ENCODE measurements around the gene RTN4R.

Gene RTN4R

DNA sequence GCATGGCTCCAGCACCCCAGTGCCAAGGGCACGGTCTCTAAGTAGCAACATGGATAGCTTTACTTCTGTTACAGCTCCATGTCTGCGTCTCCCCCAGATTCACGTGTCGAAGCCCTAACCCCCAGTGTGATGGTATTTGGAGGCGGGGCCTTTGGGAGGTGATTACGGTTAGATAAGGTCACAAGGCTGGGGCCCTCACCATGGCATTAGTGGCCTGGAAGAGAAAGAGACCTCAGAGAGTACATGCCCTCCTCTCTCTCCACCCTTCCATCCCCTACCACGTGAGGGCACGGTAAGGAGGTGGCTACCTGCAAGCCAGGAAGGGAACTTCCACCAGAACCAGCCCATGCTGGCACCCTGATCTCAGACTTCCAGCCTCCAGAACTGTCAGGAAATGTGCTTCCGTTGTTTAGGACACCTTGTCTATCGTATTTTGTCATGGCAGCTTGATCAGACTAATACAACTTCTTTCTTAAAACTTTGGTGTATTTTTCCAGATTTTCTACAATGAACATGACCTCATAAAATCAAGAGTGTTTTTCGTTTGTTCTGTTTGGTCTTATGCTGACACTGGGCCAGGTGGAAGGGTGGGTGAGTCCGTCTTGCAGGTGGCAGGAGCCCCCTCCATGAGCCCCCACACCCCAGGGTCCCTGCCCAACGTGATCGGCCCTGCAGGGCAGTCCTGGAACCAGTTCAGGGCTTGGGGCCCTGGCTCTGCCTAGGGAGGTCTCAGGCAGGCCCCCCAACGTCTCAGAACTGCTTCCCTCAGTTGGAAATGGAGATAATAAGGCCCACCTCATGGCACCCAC lies 10.7 kb downstream of the RTN4R start:
- no peak for DNase-seq (ENCODE audit: low read depth in 2 of 2)

- no peak for DNase-seq (ENCODE audit: low read depth in 2 of 2)
Measured at GRCh38 chr22:20256551-20257211, 11.4 kb downstream of the RTN4R start.

DNA sequence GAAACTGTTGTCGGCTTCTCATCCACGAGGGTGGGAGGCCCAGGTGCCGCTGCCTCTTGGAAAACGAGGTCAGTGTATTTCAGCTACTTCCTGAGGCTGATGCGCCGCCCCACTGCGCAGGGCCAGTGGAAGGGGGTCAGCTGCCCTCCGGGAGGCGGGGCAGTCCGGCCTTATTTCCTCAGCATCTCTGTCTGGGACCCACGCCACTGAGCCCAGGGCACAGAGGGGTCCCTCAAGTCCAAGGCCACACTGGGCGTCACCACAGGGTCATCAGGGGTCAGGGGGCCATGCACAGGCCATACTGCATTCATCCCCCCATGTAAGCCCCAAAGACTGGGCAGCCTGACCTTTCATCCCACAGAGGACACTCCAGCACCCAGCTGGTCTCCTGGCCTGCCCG lies 12.1 kb downstream of the RTN4R start:
- DNase-seq (ENCODE audit: low read depth in 2 of 2): no peak

GRCh38 chr22:20254975-20255946 lies 12.9 kb downstream of the RTN4R start:
- DNase-seq (ENCODE audit: low read depth in 2 of 2): no peak

GRCh38 chr22:20253161-20253560 lies 15.0 kb downstream of the RTN4R start:
- DNase-seq (ENCODE audit: low read depth in 2 of 2): no peak

GRCh38 chr22:20251981-20252380 lies 16.1 kb downstream of the RTN4R start:
- DNase-seq (ENCODE audit: low read depth in 2 of 2): no peak

DNA sequence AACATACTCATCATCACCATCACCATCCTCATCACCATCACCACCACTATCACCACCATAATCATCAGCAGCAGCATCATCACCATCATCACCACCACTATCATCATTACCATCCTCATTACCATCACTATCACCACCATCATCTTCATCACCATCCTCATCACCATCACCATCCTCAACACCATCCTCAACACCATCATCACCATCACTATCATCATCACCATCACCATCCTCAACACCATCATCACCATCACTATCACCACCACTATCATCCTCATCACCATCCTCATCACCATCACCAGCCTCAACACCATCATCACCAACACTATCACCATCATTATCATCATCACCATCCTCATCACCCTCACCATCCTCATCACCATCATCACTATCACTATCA lies 16.6 kb downstream of the RTN4R start:
- no peak for DNase-seq (ENCODE audit: low read depth in 2 of 2)

- DNase-seq (ENCODE audit: low read depth in 2 of 2): no peak
Measured at GRCh38 chr22:20249797-20250354, 18.2 kb downstream of the RTN4R start.

- DNase-seq (ENCODE audit: low read depth in 2 of 2): no peak
Measured at GRCh38 chr22:20248461-20248978, 19.6 kb downstream of the RTN4R start.

- no peak for DNase-seq (ENCODE audit: low read depth in 2 of 2)
Measured at GRCh38 chr22:20247608-20248171, 20.4 kb downstream of the RTN4R start.

- no peak for DNase-seq (ENCODE audit: low read depth in 2 of 2)
Measured at GRCh38 chr22:20247010-20247505, 21.1 kb downstream of the RTN4R start.

- DNase-seq (ENCODE audit: low read depth in 2 of 2): no peak
Measured at GRCh38 chr22:20246368-20247009, 21.6 kb downstream of the RTN4R start.

DNA sequence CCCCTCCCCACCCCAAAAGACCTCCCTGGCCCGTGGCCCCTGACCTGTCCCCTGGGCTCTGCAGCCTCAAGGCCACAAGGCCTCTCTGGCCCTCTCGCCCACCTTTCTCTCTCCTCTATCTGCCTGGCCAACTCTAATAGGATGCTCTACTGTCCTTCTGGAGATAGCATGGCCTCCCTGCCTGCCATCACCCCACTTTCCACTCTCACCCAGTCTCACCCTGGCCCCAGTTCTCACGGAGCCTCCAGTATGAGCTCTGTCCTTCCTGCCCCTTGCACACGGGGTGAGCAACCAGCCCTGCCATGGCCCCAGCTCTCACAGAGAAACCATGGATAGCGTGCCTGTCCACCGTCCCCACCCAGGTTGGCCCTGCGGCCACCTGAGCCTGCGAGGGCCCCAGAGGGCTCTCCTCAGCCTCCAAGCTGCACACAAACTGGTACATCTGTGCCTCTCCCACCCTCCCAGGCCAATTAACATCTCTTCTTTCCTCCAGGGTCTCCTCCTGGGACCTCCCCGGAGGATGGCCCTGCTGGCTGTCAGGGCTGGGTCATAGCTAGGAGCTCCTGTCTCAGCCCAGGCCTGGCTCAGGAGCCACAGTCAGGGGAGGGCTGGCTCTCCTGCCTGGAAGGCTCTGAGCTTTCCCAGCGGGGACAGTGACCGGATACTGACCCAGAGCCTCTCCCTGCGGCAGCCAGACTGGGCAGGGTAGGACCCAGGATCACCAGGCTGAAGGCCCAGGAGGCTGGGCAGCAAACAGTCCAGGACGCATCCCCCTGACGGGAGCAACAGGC lies 22.3 kb downstream of the RTN4R start:
- DNase-seq (ENCODE audit: low read depth in 2 of 2): no peak

DNA sequence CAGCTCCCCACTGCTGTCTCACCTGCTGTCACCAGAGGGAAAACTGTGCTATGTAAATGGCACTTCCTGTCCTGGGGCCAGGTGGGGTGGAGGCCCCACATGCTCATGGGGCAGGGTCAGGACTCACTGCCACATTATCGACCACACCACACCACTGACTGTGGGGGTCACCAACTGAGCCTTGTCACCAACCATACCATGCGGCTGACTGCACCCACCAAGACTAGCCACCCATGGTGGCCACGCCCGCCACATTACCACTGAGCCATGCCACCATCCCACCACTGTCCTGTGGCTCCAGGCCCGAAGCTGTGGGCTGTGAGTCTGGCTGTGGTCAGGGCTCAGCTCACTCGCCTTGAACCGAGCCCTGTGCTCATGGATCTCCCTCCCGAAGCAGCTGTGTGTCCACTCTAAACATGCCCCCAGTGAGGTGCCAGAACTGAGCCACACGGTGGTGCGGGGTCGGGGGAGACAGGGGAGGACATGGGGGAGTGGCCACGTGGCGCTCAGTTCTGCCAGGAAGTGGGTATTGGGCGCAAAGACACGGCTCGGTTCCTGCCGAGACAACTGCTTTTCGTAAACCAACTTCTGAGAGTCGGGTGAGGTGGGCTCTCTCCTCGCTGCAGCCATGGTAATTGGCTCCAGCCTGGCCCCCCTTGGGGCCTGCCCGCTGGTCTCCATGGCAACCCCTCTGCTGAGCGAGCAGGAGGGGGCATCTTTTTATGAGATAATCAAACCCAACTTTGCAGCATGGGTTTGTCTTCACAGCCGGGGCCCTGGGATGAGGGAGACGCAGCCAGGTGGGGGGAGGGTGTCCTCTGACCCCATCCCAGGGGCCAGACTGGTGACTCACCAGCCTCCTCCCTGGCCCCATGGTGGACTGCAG lies 23.2 kb downstream of the RTN4R start:
- no peak for DNase-seq (ENCODE audit: low read depth in 2 of 2)

- DNase-seq (ENCODE audit: low read depth in 2 of 2): no peak
Measured at GRCh38 chr22:20244250-20244648, 23.9 kb downstream of the RTN4R start.

GRCh38 chr22:20243537-20244249 lies 24.4 kb downstream of the RTN4R start:
- peak in 1 of 2 donors; percentile 24 for DNase-seq (ENCODE audit: low read depth in 2 of 2)

DNA sequence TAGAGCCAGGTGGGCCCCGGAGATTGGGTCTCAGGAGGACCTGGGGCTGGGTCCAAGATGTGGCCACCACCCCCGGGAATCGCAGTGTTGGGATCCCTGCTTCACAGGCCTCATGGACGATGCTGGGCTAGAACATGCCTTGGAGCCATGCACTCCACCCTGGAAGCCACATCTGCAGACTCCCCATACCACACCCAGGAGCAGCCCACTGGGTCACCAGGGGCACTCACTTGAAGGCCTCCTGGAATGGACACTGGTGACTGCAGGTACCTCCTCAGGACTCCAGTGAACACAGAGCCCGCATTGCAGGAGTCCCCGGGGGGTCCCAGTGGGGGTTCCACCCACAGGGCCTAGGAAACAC lies 25.0 kb downstream of the RTN4R start:
- DNase-seq (ENCODE audit: low read depth in 2 of 2): no peak
